HL-60/S4 (cell line): ENCODE measurements around the gene WDR75.
"Not testable (repeated sequence)": the region's sequence is repeated elsewhere in the genome, so short reads cannot be mapped to it uniquely, and the experiment has no call there.

Experiments
- in situ Hi-C: fragments of 300-500 bp; cut with MboI; formaldehyde crosslinking; loops from 2 replicates; pipeline ENCODE4 v1.14.3; 2022; ENCODE audit warnings: low sequenced_read_pairs

The WDR75 gene

GRCh38 chr2:189437926-189438325 lies 3.3 kb upstream of the WDR75 start:
- in situ Hi-C loops = no loop called here

GRCh38 chr2:189439342-189439741 lies 1.9 kb upstream of the WDR75 start:
- in situ Hi-C loops = no loop called here

- in situ Hi-C loops = no loop called here
Observed at GRCh38 chr2:189440644-189440946, 679 bp upstream of the WDR75 start.

- in situ Hi-C loops = no loop called here
Observed at GRCh38 chr2:189441709-189442074, 418 bp downstream of the WDR75 start.

- in situ Hi-C loops = no loop called here
Observed at GRCh38 chr2:189442468-189442867, 1.2 kb downstream of the WDR75 start.

GRCh38 chr2:189444322-189444721 lies 3.0 kb downstream of the WDR75 start:
- in situ Hi-C loops = no loop called here

- in situ Hi-C loops = no loop called here
Observed at GRCh38 chr2:189446780-189447179, 5.5 kb downstream of the WDR75 start.

GRCh38 chr2:189454009-189454408 lies 12.7 kb downstream of the WDR75 start:
- in situ Hi-C loops = no loop called here

GRCh38 chr2:189465076-189465475 lies 23.8 kb downstream of the WDR75 start:
- in situ Hi-C loops = no loop called here

- in situ Hi-C loops = no loop called here
Observed at GRCh38 chr2:189465478-189465877, 24.2 kb downstream of the WDR75 start.

GRCh38 chr2:189466046-189466445 lies 24.8 kb downstream of the WDR75 start:
- in situ Hi-C loops = no loop called here

GRCh38 chr2:189466656-189467055 lies 25.4 kb downstream of the WDR75 start:
- in situ Hi-C loops = no loop called here

GRCh38 chr2:189467160-189467559 lies 25.9 kb downstream of the WDR75 start:
- in situ Hi-C loops = no loop called here

- in situ Hi-C loops = no loop called here
Observed at GRCh38 chr2:189467593-189467992, 26.3 kb downstream of the WDR75 start.

- in situ Hi-C loops = no loop called here
Observed at GRCh38 chr2:189474526-189474925, 33.3 kb downstream of the WDR75 start.

GRCh38 chr2:189477756-189478155 lies 36.5 kb downstream of the WDR75 start:
- in situ Hi-C loops = no loop called here

GRCh38 chr2:189478289-189478688 lies 37.0 kb downstream of the WDR75 start:
- in situ Hi-C loops = not testable (repeated sequence)

GRCh38 chr2:189481071-189481470 lies 39.8 kb downstream of the WDR75 start:
- in situ Hi-C loops = no loop called here

GRCh38 chr2:189483571-189483970 lies 42.3 kb downstream of the WDR75 start:
- in situ Hi-C loops = no loop called here

- in situ Hi-C loops = no loop called here
Observed at GRCh38 chr2:189483980-189484740, 42.9 kb downstream of the WDR75 start.

- in situ Hi-C loops = no loop called here
Observed at GRCh38 chr2:189485146-189485545, 43.9 kb downstream of the WDR75 start.

GRCh38 chr2:189486237-189486770 lies 45.0 kb downstream of the WDR75 start:
- in situ Hi-C loops = no loop called here
